GM18526 (cell line): Measurements from ENCODE around the gene GRM7.

ENCODE experiments used
- POLR2A ChIP-seq: IDR thresholded peaks from 3 replicates; pipeline ENCODE4 v1.6.1; 2011; ENCODE audit not compliant: insufficient read length; ENCODE audit errors: extremely low read depth

Gene GRM7

DNA sequence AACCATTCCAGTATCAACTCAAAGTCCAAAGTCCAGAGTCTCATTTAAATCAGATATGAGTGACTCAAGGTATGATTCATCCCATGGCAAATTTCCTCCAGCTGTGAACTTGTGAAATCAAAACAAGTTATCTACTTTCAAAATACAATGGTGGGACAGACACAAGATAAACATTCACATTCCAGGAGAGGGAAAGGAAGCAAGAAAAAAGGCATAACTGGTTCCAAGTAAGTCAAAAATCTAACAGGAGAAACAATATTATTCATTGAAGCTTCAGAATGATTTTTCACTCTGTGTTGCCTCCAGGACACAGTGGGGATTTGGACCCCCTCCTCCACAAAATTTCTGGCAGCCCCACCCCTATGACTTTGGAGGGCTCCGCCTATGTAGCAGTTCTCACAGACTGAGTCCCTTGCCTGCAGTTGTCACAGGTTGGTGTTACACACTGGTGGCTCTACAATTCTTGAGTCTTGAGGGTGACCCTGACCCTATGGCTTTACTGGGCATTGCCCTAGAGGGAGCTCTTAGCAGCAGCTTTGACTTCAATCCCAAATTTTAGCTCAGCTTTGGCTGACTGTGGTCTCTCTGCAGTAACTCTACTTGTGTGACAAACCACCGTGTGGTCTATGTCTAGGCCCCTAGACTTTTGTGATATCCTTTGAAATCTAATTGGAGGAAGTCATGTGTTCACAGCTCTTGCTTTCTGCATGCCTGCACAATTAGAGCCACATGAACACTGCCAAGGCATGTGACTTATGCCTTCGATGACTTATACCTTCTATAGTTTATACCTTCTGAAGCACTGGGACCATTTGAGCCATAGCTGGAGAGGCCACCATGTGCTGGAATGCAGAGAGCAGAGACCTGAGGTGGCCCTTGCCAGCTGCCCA is 644.2 kb downstream of the GRM7 start:
- no peak for TF ChIP-seq POLR2A

DNA sequence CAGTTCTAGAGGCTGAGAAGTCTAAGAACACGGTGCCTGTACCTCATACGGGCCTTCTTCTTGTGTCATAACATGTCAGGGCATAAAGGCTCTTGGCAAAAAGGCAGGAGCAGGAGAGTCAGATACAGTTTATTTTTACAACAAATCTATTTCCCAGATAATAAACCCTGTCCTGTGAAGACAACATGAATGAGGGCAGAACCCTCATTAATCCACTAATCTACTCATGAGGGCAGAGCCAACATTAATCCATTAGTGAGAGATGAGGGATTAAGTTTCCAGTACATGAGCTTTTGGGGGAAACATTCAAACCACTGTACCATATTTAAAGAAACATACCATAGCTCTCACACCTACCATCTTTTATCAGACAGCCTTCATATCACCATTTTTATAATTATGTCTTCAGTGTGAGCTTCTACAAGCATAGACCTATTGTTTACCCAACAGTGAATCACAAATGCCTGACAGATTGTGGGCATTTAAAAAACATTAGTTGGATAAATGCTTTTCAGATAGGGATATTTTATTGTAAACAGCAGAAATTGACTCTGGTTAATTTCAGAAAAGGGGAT is 645.8 kb downstream of the GRM7 start:
- no peak for TF ChIP-seq POLR2A

DNA sequence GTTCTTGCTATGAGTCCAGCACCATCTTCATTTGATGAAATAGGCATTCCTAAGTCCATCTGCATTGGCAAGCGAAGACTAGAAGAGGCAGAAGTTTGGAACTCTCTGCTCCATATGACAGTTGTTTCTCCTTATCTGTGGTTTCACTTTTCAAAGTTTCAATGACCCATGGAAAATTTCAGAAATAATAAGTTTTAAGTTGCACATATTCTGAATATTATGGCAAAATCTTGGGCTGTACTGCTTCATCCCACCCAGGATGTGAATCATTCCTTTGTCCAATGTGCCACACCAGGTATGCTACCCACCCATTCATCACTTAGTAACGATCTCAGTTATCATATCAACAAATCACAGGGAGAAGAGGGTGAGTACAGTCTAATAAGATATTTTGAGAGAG is 647.9 kb downstream of the GRM7 start:
- no peak for TF ChIP-seq POLR2A

DNA sequence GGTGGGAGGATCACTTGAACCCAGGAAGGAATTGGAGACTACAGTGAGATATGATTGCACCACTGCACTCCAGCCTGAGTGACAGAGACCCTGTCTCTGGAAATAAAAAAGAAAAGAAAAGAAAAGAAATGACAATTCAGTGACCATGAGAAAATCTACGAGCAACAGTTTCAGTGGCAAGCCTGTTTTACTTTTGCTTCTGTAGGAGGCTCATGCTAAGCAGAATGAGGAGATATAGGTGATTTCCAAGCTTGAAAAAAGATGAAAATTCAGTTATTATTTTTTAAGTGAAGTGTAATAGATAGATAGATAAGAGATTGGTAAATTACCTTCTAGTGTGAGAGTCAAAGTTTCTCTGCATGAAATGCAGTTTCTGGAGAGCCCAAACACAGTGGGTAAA is 651.1 kb downstream of the GRM7 start:
- TF ChIP-seq POLR2A = no peak

DNA sequence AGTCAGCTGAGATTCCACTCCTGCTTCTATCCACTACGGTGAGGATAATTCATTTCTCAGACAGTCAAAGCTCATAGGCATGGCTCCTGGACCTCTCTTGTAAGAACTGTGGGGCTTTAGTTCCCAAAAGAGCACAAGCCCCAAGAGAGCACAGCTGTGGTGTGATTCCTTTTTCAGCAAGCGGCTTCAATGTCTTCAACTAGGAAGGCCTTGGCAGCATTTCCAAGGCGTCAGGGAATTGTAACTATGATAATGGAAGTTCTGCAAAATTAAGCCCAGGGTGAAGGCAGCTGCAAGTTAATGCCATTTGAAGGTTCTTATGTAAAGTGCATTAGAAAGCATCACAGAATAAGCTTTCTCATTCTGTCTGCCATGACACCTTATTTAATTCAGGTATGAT is 657.1 kb downstream of the GRM7 start:
- TF ChIP-seq POLR2A = no peak

DNA sequence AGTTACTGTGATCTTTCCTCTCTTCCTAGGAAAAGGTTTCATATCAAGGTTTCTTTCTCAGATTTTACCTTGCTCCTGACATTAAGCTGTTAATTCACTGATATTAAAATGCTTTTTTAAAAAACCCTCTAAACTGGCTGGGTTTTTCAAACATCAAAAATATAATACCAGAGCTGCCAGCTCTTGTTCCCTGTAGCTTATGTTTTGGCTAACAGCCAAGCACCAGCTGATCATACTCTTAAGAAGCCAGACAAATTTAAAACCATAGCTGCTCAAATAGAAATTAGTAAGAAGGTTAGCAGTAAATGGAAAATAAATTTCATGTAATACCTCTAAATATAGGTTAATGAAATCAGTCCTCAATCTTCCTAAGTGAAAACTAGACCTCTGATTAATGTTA is 657.5 kb downstream of the GRM7 start:
- no peak for TF ChIP-seq POLR2A

DNA sequence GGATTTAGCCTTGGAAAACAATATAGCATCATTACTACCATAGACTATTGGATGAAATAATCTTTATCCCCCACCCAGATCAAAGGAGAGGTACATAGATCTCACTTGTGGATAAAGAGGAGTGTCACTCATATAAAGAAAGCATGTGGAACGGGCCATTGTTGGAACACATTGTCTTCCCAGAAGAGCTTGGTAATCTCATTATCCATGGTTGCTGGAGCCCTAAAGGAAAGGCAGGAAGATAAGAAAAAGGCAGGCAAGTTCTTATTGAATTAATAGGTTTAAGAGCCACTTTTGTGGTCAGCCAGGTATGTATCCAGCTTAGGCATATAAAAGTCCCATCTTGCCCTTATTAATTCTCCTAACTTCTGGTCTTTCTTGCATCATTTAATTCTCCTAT is 659.1 kb downstream of the GRM7 start:
- no peak for TF ChIP-seq POLR2A

DNA sequence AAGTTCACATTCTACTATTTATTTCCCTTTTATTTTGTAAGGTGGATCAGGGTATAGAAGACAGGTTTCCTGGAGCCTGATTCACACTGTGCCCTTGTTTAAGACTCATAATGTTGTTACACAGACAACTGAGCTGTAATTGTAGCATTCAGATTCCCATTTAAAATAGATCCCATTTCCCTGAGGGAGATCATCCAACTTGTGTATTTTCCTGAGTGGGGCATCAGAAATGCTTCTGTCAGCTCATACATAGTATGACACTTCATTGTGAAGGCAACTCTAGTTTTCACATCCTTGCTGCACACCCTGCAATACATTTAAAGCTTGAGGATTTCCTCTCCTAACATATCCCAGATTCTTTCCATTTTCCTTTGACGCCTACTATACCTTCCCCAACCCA is 659.7 kb downstream of the GRM7 start:
- no peak for TF ChIP-seq POLR2A

DNA sequence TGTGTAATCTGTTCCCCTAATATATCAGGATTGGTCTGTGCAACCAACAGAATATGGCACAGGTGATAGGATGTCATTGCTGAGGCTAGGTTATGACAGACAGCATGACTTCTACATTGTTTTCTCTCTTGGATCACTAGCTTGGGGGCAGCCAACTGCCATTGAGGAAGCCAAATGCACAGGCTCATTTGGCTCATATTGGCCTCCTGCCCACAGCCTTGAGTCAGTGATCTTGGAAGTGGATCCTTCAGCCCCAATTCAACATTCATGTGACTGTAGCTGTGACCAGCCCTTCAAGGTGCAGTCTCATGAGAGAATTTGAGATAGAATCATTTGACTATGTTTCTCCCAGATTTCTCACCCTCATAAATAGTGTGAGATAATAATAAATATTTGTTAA is 675.6 kb downstream of the GRM7 start:
- TF ChIP-seq POLR2A = no peak

DNA sequence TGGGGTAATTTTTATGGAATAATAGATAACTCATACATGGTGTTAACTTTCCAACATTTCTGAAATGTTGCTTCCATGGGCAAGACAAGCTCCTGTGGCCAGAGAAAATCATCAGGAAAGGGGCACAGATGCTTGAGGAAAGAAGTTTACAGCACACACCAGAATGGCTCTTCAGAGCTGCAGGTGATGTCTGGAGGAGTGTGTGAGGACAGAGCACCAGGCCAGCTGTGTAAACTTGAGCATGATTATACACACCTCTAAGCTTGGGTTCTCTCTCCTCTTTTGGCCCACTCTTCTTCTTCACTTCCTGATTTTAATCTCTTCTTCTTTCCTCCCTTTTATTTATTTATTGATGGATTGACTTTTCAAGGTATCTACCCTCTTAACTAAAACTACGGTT is 676.0 kb downstream of the GRM7 start:
- TF ChIP-seq POLR2A = no peak

DNA sequence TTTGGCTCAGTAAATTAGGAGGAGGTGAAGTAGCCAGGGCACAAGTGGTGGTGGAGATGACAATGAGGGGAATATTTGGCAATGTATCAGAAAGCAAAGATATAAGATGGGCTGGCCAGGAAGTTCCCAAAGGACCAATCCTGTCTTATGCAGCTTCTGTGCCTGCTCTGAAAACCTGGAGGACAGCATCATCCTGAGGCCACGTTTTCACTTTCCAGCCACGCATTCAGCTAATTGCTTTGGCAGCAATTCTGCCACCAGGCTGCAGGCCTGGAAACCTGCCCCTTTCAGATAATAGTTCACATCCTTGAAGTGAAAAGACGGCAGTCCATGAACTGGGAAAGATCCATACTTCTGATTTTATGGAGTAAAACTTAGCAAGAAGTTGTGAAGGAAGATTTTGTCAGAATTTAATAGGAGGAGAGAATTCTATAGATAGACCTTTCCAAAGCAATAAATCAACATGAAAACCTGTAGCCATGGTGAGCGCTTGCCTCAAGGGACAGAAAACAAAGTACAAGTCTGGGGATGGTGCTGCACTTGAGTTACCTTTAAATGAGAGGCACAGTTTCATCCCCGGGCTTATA is 682.5 kb downstream of the GRM7 start:
- TF ChIP-seq POLR2A = no peak

DNA sequence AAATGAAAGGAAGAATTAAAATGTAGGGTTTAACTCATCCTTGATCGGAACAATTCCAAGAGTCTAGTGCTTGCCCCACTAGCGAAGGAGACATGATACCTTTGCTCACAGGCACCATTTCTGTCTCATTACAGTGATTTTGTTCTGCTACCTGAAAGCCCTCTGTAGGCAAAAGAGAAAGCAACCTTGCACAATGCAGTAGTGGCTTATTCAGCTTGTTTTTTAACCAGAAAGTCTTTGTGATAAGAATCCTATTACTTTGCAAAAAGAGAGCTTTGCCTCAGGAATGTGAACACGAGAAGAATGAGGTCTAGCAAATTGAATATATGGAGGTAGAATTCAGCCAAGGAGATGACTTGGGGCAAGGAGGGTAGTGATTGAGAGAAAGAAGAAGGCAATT is 684.4 kb downstream of the GRM7 start:
- TF ChIP-seq POLR2A = no peak

DNA sequence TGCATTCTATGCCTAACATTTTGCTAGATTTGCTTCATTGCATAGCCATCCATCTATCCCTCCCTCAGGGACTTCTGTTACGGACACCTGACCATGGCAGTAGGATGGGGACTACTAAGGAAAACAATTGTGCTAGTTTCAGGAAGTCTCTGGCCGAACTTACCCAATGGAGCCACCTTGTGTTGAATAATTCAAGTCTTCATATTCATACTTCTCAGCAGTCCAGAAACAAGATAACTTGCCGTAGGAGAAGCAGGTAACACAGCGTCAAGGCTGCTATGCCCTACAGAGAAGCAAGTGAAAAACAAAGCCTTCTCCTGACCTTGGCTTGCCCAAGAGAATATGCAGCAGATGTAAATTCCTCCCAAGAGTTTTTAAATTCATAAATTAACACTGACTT is 685.3 kb downstream of the GRM7 start:
- no peak for TF ChIP-seq POLR2A

DNA sequence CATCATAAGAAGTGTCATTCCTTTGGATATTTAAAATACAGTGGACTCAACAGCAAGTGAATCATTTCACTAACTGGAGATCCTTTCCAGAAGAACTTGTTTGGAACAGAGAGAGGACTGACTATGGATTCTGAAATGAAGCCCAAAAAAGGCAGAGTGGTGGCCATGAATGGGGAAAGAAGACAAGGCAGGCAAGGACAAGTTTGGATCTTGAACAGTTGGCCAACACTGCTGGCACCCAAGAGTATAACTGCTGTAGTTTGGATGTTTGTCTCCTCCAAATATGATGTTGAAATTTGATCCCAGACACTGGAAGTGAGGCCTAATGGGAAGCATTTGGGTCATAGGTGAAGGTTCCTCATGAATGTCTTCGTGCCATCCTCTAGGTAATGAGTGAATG is 686.9 kb downstream of the GRM7 start:
- no peak for TF ChIP-seq POLR2A

DNA sequence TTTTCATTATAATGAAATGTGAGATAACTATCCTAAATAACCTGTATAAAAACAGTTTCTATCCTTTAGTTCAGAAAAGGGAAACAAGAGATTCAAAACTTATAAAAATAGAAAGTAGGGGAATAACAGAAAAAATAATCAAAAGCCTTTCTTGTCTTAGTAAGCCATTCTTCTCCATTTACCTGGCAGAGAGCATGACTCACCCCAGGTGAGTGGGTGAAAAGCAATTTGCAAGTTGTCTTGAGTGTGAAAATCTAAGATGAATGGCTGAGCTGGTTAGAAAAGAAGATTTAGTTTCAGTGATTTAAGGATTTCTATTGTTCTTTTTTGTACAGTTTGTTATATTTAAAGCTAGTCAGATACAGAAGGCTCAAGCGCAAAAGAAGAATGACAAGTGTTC is 702.0 kb downstream of the GRM7 start:
- no peak for TF ChIP-seq POLR2A

DNA sequence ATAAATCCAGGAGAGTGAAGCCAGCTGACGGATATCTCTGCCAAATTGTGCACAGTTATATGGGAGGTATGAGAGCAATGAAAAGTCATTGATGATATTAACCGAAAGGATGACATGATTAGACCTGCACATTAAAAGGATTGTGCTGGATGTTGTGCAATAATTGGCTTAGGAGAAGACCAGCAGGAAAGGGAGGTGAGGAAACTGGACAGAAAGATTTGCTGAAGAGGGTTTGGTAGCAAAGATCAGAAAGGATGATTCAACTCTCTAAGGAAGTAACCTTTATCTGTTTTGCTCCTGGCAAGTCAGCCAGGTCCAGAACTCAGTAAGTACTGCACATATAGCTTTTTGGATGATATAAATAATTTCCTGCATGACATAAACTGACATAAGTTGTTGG is 704.7 kb downstream of the GRM7 start:
- TF ChIP-seq POLR2A = no peak
